Endodermal cell (in vitro differentiated cells): Measurements from ENCODE around the gene UTRN. TPM values are rescaled to one million over a fixed set of nuclear protein-coding genes. Genes with fewer than 3 reads are reported as not detected.

Source experiments
- DNase-seq: peaks from one replicate; pipeline ENCODE4 v3.0.0-alpha.2; 2017
- H3K27ac ChIP-seq: 2 replicates; pipeline ENCODE4 v1.5.1; 2013; ENCODE audit warnings: mild to moderate bottlenecking, low read depth, low read length, moderate library complexity
- H3K27me3 ChIP-seq: 2 replicates; pipeline ENCODE4 v1.6.1; 2013; ENCODE audit warnings: mild to moderate bottlenecking, low read length, moderate library complexity; ENCODE audit not compliant: insufficient read depth, control insufficient read depth, poor library complexity, severe bottlenecking
- H3K36me3 ChIP-seq: 2 replicates; pipeline ENCODE4 v1.7.0; 2013; ENCODE audit warnings: mild to moderate bottlenecking, low read length, moderate library complexity; ENCODE audit not compliant: control insufficient read depth, insufficient read depth
- H3K4me1 ChIP-seq: one replicate; pipeline ENCODE4 v1.7.0; 2013; ENCODE audit warnings: low read length; ENCODE audit not compliant: control insufficient read depth, insufficient read depth
- H3K4me3 ChIP-seq: 2 replicates; pipeline ENCODE4 v1.5.1; 2013; ENCODE audit warnings: mild to moderate bottlenecking, low read length, moderate library complexity
- H3K9ac ChIP-seq: 2 replicates; pipeline ENCODE4 v1.6.1; 2013; ENCODE audit warnings: mild to moderate bottlenecking, low read length, moderate library complexity; ENCODE audit not compliant: poor library complexity, severe bottlenecking; ENCODE audit errors: extremely low read depth
- H3K9me3 ChIP-seq: 2 replicates; pipeline ENCODE4 v1.6.1; 2013; ENCODE audit warnings: mild to moderate bottlenecking, low read length, moderate library complexity; ENCODE audit not compliant: control insufficient read depth
- H3K27ac Mint-ChIP-seq: 2 replicates; pipeline ENCODE4 v1.8.0; 2020; ENCODE audit warnings: mixed read lengths
- H3K27me3 Mint-ChIP-seq: 2 replicates; pipeline ENCODE4 v1.8.0; 2021; ENCODE audit warnings: mild to moderate bottlenecking, mixed read lengths; ENCODE audit not compliant: insufficient read depth
- H3K36me3 Mint-ChIP-seq: 2 replicates; pipeline ENCODE4 v1.8.0; 2020; ENCODE audit warnings: low read depth, mixed read lengths
- H3K4me1 Mint-ChIP-seq: 2 replicates; pipeline ENCODE4 v1.8.0; 2020; ENCODE audit warnings: mixed read lengths
- H3K4me3 Mint-ChIP-seq: 2 replicates; pipeline ENCODE4 v1.8.0; 2020; ENCODE audit warnings: mild to moderate bottlenecking, moderate library complexity, mixed read lengths
- H3K9me3 Mint-ChIP-seq: 2 replicates; pipeline ENCODE4 v1.8.0; 2020; ENCODE audit warnings: mild to moderate bottlenecking, mixed read lengths
- CTCF ChIP-seq: fragments of 200-600 bp; sonication (generic); conservative IDR thresholded peaks from 2 replicates; pipeline ENCODE4 v1.5.0; 2021; ENCODE audit warnings: antibody characterized with exemption, mild to moderate bottlenecking
- WGBS, 2 experiments: methylation state at CpG; one replicate each; pipeline versions ENCODE4 v1.1.5 to v1.1.7; 2013; ENCODE audit warnings: missing lambda C conversion rate in 2 of 2, mixed read lengths in 1 of 2; ENCODE audit not compliant: insufficient coverage in 1 of 2, insufficient read length in 1 of 2; 5-methylcytosine and 5-hydroxymethylcytosine counted together
- total RNA-seq, 2 donors: library from RNA; stranded (reverse); fragmentation: NEBNext Ultra II Directional in 1 of 2; extraction: Animal tissue kit (Norgen Biotek cat#: 25700) in 1 of 2; gene quantifications; 2 replicates in 1 of 2; 3 replicates in 1 of 2; pipeline ENCODE4 v1.2.1, GENCODE V29; 2021

The UTRN gene
- total RNA-seq, 2 donors from 2014 or later: 67.7 to 79.7 TPM

GRCh38 chr6:144289006-144289405 lies 3.9 kb downstream of the UTRN start:
- peaks cover 18% of the 10 kb centered on the region for H3K36me3 Mint-ChIP-seq
- H3K36me3 ChIP-seq: peaks cover 34% of the 10 kb centered on the region
- peaks cover 3% of the 10 kb centered on the region for H3K4me1 ChIP-seq
- H3K9me3 Mint-ChIP-seq: no peaks in the 10 kb centered on the region
- WGBS, 2 experiments: 93 to 100% methylated on average over 1 of the region's 1 CpG
- peaks cover 7% of the 10 kb centered on the region for H3K4me1 Mint-ChIP-seq
- no peak overlapping the region for H3K4me3 ChIP-seq
- H3K9me3 ChIP-seq: no peaks in the 10 kb centered on the region
- no peak overlapping the region for H3K27ac ChIP-seq
- no peaks in the 10 kb centered on the region for H3K27me3 ChIP-seq
- peaks cover 5% of the 10 kb centered on the region for H3K27me3 Mint-ChIP-seq
- DNase-seq: no peak
- H3K4me3 Mint-ChIP-seq: no peak overlapping the region
- no peak overlapping the region for H3K9ac ChIP-seq
- no peak overlapping the region for H3K27ac Mint-ChIP-seq
- TF ChIP-seq CTCF: no peak

- DNase-seq: no peak
- H3K27ac ChIP-seq: no peak overlapping the region
- peaks cover 13% of the 10 kb centered on the region for H3K9me3 Mint-ChIP-seq
- WGBS, 2 experiments: 94 to 95% methylated on average over 2 to 3 of the region's 3 CpGs
- peaks cover 12% of the 10 kb centered on the region for H3K4me1 Mint-ChIP-seq
- no peak overlapping the region for H3K27ac Mint-ChIP-seq
- TF ChIP-seq CTCF: no peak
- peaks cover 3% of the 10 kb centered on the region for H3K4me1 ChIP-seq
- no peaks in the 10 kb centered on the region for H3K27me3 ChIP-seq
- H3K4me3 Mint-ChIP-seq: no peak overlapping the region
- no peak overlapping the region for H3K9ac ChIP-seq
- no peak overlapping the region for H3K4me3 ChIP-seq
- H3K36me3 Mint-ChIP-seq: peaks cover 41% of the 10 kb centered on the region
- H3K27me3 Mint-ChIP-seq: peaks cover 5% of the 10 kb centered on the region
- peaks cover 19% of the 10 kb centered on the region for H3K9me3 ChIP-seq
- H3K36me3 ChIP-seq: peaks cover 58% of the 10 kb centered on the region
Measured at GRCh38 chr6:144292372-144292771, 7.2 kb downstream of the UTRN start.

DNA sequence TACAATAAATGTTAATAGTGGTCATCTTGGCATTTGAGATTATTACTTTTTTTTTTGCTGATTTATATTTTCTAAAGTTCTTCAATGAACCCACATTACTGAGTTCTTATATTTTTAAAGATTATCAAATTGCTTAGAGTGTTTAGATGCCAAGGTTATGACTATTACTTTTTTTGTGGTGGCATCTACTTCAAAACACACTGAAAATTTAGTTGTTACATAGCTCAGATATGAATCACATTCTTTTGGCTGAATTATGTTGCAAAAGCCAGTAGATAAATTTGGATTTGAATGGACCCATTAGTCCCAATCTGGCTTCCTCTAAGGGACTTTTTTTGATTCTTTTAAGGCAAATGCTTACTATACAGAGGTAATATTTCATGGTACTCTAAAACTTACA lies 8.9 kb downstream of the UTRN start:
- H3K36me3 Mint-ChIP-seq: peaks cover 43% of the 10 kb centered on the region
- Histone ChIP-seq H3K4me3 (no peak overlapping the region), H3K27ac (no peak overlapping the region), H3K9ac (no peak overlapping the region), H3K9me3 (peaks cover 19% of the 10 kb centered on the region), H3K4me1 (no peaks in the 10 kb centered on the region), H3K36me3 (peaks cover 63% of the 10 kb centered on the region), H3K27me3 (no peaks in the 10 kb centered on the region)
- no peak overlapping the region for H3K27ac Mint-ChIP-seq
- no peak for DNase-seq
- no peak overlapping the region for H3K4me3 Mint-ChIP-seq
- TF ChIP-seq CTCF: no peak
- no peaks in the 10 kb centered on the region for H3K27me3 Mint-ChIP-seq
- peaks cover 9% of the 10 kb centered on the region for H3K4me1 Mint-ChIP-seq
- peaks cover 13% of the 10 kb centered on the region for H3K9me3 Mint-ChIP-seq
